HepG2 (cell line): ENCODE data around the gene GPR25. TPM values are rescaled to one million over a fixed set of nuclear protein-coding genes. Genes with fewer than 3 reads are reported as not detected.

Source experiments
- BCL6 ChIP-seq: IDR thresholded peaks from 2 replicates; pipeline ENCODE4 v1.6.1; 2016; ENCODE audit warnings: missing genetic modification reagents, missing compliant biosample characterization
- CENPX ChIP-seq: sonication (generic); formaldehyde crosslinking; IDR thresholded peaks from 2 replicates; pipeline ENCODE4 v1.9.0; 2021; ENCODE audit warnings: mild to moderate bottlenecking, missing genetic modification reagents, moderate library complexity
- ELF4 ChIP-seq: sonication (generic); formaldehyde crosslinking; IDR thresholded peaks from 2 replicates; pipeline ENCODE4 v1.5.0; 2020; ENCODE audit warnings: missing genetic modification reagents, mild to moderate bottlenecking, moderate library complexity, borderline replicate concordance
- NFKB2 ChIP-seq: sonication (generic); formaldehyde crosslinking; IDR thresholded peaks from 2 replicates; pipeline ENCODE4 v1.4.0; 2020; ENCODE audit warnings: missing genetic modification reagents, borderline replicate concordance
- PITX1 ChIP-seq: sonication (generic); formaldehyde crosslinking; IDR thresholded peaks from 2 replicates; pipeline ENCODE4 v1.5.1; 2020; ENCODE audit warnings: mild to moderate bottlenecking, missing genetic modification reagents
- RBAK ChIP-seq: sonication (generic); formaldehyde crosslinking; IDR thresholded peaks from 2 replicates; pipeline ENCODE4 v1.5.1; 2020; ENCODE audit warnings: mild to moderate bottlenecking, missing genetic modification reagents
- RBM22 ChIP-seq: fragments of 200-400 bp; formaldehyde crosslinking; optimal IDR thresholded peaks from 2 replicates; pipeline ENCODE3; 2017; ENCODE audit warnings: mild to moderate bottlenecking, low read length, moderate library complexity
- RFX5 ChIP-seq: IDR thresholded peaks from 2 replicates; pipeline ENCODE4 v1.6.1; 2011; ENCODE audit warnings: low read depth, low read length, improper control_type of control experiment
- STAT5B ChIP-seq: sonication (generic); formaldehyde crosslinking; IDR thresholded peaks from 2 replicates; pipeline ENCODE4 v1.4.0; 2020; ENCODE audit warnings: missing genetic modification reagents
- XBP1 ChIP-seq: sonication (generic); formaldehyde crosslinking; IDR thresholded peaks from 2 replicates; pipeline ENCODE4 v1.5.0; 2020; ENCODE audit warnings: missing genetic modification reagents
- ZIK1 ChIP-seq: sonication (generic); formaldehyde crosslinking; IDR thresholded peaks from 2 replicates; pipeline ENCODE4 v1.5.0; 2020; ENCODE audit warnings: mild to moderate bottlenecking, low read depth, missing genetic modification reagents, borderline replicate concordance
- ZNF138 ChIP-seq: sonication (generic); formaldehyde crosslinking; IDR thresholded peaks from 2 replicates; pipeline ENCODE4 v1.5.0; 2020; ENCODE audit warnings: mild to moderate bottlenecking, low read depth, missing genetic modification reagents
- ZNF232 ChIP-seq: sonication (generic); formaldehyde crosslinking; IDR thresholded peaks from 2 replicates; pipeline ENCODE4 v1.4.0; 2020; ENCODE audit warnings: missing genetic modification reagents, borderline replicate concordance
- ZNF274 ChIP-seq: sonication (generic); formaldehyde crosslinking; IDR thresholded peaks from 2 replicates; pipeline ENCODE4 v1.5.1; 2020; ENCODE audit warnings: mild to moderate bottlenecking, missing genetic modification reagents
- ZNF432 ChIP-seq: sonication (generic); formaldehyde crosslinking; IDR thresholded peaks from 2 replicates; pipeline ENCODE4 v1.5.0; 2020; ENCODE audit warnings: missing genetic modification reagents, mild to moderate bottlenecking, borderline replicate concordance
- ZNF629 ChIP-seq: sonication (generic); formaldehyde crosslinking; conservative IDR thresholded peaks from 2 replicates; pipeline ENCODE4 v1.5.0; 2020; ENCODE audit warnings: missing genetic modification reagents
- ZNF747 ChIP-seq: sonication (generic); formaldehyde crosslinking; IDR thresholded peaks from 2 replicates; pipeline ENCODE4 v1.8.1; 2023; ENCODE audit warnings: missing genetic modification reagents, mild to moderate bottlenecking, borderline replicate concordance
- ZNF777 ChIP-seq: sonication (generic); formaldehyde crosslinking; IDR thresholded peaks from 2 replicates; pipeline ENCODE4 v1.4.0; 2020; ENCODE audit warnings: missing genetic modification reagents
- polyA plus RNA-seq, 8 experiments: library from polyadenylated mRNA; depleted of rRNA in 3 of 8; stranded (reverse) in 7 of 8; unstranded in 1 of 8; fragments of >200 nt; fragmentation: Illumina TruSeq in 4 of 8; extraction: Trizol in 4 of 8; gene quantifications; 2 replicates each; pipeline versions ENCODE4 v1.2.1 to v1.2.3, GENCODE V29; 2011 to 2016; ENCODE audit warnings: low read depth in 4 of 8, missing spikeins in 1 of 8, mixed read lengths in 1 of 8; ENCODE audit not compliant: insufficient read depth in 1 of 8
- total RNA-seq, 5 experiments: library from RNA; depleted of rRNA; stranded (reverse); fragments of >200 nt; fragmentation: Illumina TruSeq; extraction: Trizol; gene quantifications; 2 replicates each; pipeline ENCODE4 v1.2.3, GENCODE V29; 2016; ENCODE audit warnings: low read depth in 1 of 5
- TF ChIP-seq, protein P1 (sequence below): sonication (generic); formaldehyde crosslinking; IDR thresholded peaks from 2 replicates; pipeline ENCODE4 v1.8.1; 2023; ENCODE audit warnings: missing genetic modification reagents, mild to moderate bottlenecking, borderline replicate concordance
- TF ChIP-seq, protein P2 (sequence below): IDR thresholded peaks from 2 replicates; pipeline ENCODE4 v1.6.1; 2016; ENCODE audit warnings: low read depth, control low read depth
- TF ChIP-seq, protein P3 (sequence below): sonication (generic); formaldehyde crosslinking; IDR thresholded peaks from 2 replicates; pipeline ENCODE4 v1.9.0; 2022; ENCODE audit warnings: low read depth, missing genetic modification reagents
- TF ChIP-seq, protein P4 (sequence below): sonication (generic); formaldehyde crosslinking; IDR thresholded peaks from 2 replicates; pipeline ENCODE4 v1.9.0; 2021; ENCODE audit warnings: missing genetic modification reagents, mild to moderate bottlenecking, borderline replicate concordance
- TF ChIP-seq, protein P5 (sequence below): sonication (generic); formaldehyde crosslinking; IDR thresholded peaks from 2 replicates; pipeline ENCODE4 v1.5.0; 2020; ENCODE audit warnings: mild to moderate bottlenecking, missing genetic modification reagents
- TF ChIP-seq, protein P6 (sequence below): sonication (generic); formaldehyde crosslinking; IDR thresholded peaks from 2 replicates; pipeline ENCODE4 v1.8.0; 2022; ENCODE audit warnings: low read depth, missing genetic modification reagents

The GPR25 gene
- total and polyA plus RNA-seq, 2 of the 13 experiments (the other 11 are each of a cell fraction or from before 2014, with no cell fraction given): not detected

DNA sequence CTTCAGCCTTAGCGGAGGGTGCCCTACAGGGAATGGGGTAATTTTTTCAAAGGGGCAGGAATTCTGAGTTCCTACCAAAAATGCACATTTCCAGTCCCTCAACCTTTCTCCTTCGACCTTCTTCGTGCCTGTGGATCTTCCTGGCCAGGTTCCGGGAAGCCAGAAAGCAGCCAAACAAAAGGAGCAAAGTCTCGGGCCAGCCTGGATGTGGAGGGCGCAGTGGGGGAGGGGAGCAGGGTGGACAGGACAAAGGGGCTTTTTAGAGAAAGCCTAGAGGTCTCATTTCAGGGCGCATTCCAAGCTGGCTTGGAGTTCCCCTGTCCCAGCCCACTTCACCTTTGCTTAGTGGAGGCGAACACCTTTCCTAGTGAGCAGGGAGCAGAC lies 19.0 kb downstream of the GPR25 start (continued):
- TF ChIP-seq, protein P1, sequence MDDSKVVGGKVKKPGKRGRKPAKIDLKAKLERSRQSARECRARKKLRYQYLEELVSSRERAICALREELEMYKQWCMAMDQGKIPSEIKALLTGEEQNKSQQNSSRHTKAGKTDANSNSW (CRISPR knock-in tag): no peak
- TF ChIP-seq, protein P2, sequence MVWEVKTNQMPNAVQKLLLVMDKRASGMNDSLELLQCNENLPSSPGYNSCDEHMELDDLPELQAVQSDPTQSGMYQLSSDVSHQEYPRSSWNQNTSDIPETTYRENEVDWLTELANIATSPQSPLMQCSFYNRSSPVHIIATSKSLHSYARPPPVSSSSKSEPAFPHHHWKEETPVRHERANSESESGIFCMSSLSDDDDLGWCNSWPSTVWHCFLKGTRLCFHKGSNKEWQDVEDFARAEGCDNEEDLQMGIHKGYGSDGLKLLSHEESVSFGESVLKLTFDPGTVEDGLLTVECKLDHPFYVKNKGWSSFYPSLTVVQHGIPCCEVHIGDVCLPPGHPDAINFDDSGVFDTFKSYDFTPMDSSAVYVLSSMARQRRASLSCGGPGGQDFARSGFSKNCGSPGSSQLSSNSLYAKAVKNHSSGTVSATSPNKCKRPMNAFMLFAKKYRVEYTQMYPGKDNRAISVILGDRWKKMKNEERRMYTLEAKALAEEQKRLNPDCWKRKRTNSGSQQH (CRISPR knock-in tag): no peak
- TF ChIP-seq ZNF232 (no peak), ZNF777 (CRISPR knock-in tag) (no peak), RBM22 (no peak), XBP1 (no peak), RFX5 (no peak), ZNF432 (CRISPR knock-in tag) (no peak), ZNF138 (CRISPR knock-in tag) (no peak), NFKB2 (CRISPR knock-in tag) (0 out of 2 replicates have a peak, but pooled peaks have one; percentile 12), RBAK (no peak), STAT5B (CRISPR knock-in tag) (no peak), ELF4 (CRISPR knock-in tag) (no peak), PITX1 (CRISPR knock-in tag) (peak; percentile 46; the same call in 1 of the 2 replicates), ZNF274 (CRISPR knock-in tag) (peak; percentile 10; the same call in 1 of the 2 replicates), BCL6 (CRISPR knock-in tag) (peak; percentile 82), ZNF747 (CRISPR knock-in tag) (no peak), ZIK1 (no peak), ZNF629 (peak; percentile 36; the same call in 1 of the 2 replicates), CENPX (no peak)
- TF ChIP-seq, protein P3, sequence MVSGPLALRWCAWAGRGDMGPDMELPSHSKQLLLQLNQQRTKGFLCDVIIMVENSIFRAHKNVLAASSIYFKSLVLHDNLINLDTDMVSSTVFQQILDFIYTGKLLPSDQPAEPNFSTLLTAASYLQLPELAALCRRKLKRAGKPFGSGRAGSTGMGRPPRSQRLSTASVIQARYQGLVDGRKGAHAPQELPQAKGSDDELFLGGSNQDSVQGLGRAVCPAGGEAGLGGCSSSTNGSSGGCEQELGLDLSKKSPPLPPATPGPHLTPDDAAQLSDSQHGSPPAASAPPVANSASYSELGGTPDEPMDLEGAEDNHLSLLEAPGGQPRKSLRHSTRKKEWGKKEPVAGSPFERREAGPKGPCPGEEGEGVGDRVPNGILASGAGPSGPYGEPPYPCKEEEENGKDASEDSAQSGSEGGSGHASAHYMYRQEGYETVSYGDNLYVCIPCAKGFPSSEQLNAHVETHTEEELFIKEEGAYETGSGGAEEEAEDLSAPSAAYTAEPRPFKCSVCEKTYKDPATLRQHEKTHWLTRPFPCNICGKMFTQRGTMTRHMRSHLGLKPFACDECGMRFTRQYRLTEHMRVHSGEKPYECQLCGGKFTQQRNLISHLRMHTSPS (CRISPR knock-in tag): no peak
- TF ChIP-seq, protein P4, sequence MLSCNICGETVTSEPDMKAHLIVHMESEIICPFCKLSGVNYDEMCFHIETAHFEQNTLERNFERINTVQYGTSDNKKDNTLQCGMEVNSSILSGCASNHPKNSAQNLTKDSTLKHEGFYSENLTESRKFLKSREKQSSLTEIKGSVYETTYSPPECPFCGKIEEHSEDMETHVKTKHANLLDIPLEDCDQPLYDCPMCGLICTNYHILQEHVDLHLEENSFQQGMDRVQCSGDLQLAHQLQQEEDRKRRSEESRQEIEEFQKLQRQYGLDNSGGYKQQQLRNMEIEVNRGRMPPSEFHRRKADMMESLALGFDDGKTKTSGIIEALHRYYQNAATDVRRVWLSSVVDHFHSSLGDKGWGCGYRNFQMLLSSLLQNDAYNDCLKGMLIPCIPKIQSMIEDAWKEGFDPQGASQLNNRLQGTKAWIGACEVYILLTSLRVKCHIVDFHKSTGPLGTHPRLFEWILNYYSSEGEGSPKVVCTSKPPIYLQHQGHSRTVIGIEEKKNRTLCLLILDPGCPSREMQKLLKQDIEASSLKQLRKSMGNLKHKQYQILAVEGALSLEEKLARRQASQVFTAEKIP: no peak
- TF ChIP-seq, protein P5, sequence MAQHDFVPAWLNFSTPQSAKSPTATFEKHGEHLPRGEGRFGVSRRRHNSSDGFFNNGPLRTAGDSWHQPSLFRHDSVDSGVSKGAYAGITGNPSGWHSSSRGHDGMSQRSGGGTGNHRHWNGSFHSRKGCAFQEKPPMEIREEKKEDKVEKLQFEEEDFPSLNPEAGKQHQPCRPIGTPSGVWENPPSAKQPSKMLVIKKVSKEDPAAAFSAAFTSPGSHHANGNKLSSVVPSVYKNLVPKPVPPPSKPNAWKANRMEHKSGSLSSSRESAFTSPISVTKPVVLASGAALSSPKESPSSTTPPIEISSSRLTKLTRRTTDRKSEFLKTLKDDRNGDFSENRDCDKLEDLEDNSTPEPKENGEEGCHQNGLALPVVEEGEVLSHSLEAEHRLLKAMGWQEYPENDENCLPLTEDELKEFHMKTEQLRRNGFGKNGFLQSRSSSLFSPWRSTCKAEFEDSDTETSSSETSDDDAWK (CRISPR knock-in tag): no peak
- TF ChIP-seq, protein P6, sequence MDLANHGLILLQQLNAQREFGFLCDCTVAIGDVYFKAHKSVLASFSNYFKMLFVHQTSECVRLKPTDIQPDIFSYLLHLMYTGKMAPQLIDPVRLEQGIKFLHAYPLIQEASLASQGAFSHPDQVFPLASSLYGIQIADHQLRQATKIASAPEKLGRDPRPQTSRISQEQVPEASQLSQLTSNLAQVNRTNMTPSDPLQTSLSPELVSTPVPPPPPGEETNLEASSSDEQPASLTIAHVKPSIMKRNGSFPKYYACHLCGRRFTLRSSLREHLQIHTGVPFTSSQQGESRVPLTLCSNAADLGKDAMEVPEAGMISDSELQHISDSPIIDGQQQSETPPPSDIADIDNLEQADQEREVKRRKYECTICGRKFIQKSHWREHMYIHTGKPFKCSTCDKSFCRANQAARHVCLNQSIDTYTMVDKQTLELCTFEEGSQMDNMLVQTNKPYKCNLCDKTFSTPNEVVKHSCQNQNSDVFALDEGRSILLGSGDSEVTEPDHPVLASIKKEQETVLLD (CRISPR knock-in tag): no peak
